SU-DHL-6 (cell line): Measurements from ENCODE around the gene DCDC2C.

ENCODE experiments used
- H2AFZ ChIP-seq: fragments of 200-600 bp; sonication (generic); 2 replicates; pipeline ENCODE4 v1.6.1; 2014; ENCODE audit warnings: low read depth, mild to moderate bottlenecking, moderate library complexity, mixed read lengths, antibody characterized with exemption, low read length; ENCODE audit not compliant: severe bottlenecking
- H3F3A ChIP-seq: fragments of 200-600 bp; shearing (Covaris generic); 2 replicates; pipeline ENCODE4 v1.6.0; 2016; ENCODE audit warnings: antibody characterized with exemption, mild to moderate bottlenecking; ENCODE audit not compliant: insufficient read depth
- H3K27ac ChIP-seq: fragments of 200-600 bp; sonication (generic); 2 replicates; pipeline ENCODE4 v1.5.1; 2016; ENCODE audit warnings: low read depth, mild to moderate bottlenecking, low read length, moderate library complexity, mixed read lengths
- H3K27me3 ChIP-seq: fragments of 200-600 bp; sonication (generic), shearing (Covaris generic); 2 replicates; pipeline ENCODE4 v1.6.0; 2014; ENCODE audit warnings: mild to moderate bottlenecking, low read length
- H3K36me3 ChIP-seq: fragments of 200-600 bp; sonication (generic); 2 replicates; pipeline ENCODE4 v1.6.1; 2014; ENCODE audit warnings: mild to moderate bottlenecking, low read length, mixed read lengths
- H3K4me2 ChIP-seq: fragments of 300-600, 200-600 bp; shearing (Covaris generic), sonication (generic); 2 replicates; pipeline ENCODE4 v1.6.0; 2014; ENCODE audit warnings: low read length, low read depth, mild to moderate bottlenecking; ENCODE audit not compliant: poor library complexity, severe bottlenecking
- H3K4me3 ChIP-seq: fragments of 200-600 bp; sonication (generic); 2 replicates; pipeline ENCODE4 v1.5.1; 2014; ENCODE audit warnings: antibody characterized with exemption, low read length, mild to moderate bottlenecking, mixed read lengths; ENCODE audit not compliant: insufficient read depth, poor library complexity, severe bottlenecking
- H3K79me2 ChIP-seq: fragments of 200-600 bp; sonication (generic); 2 replicates; pipeline ENCODE4 v1.6.1; 2014; ENCODE audit warnings: mild to moderate bottlenecking, low read length, moderate library complexity; ENCODE audit not compliant: insufficient read depth
- H3K9ac ChIP-seq: fragments of 200-600 bp; sonication (generic); 2 replicates; pipeline ENCODE4 v1.7.0; 2014; ENCODE audit warnings: mild to moderate bottlenecking, low read length
- H3K9me2 ChIP-seq: fragments of 200-600 bp; sonication (generic); replicated peaks from 2 replicates; pipeline ENCODE4 v1.6.1; 2014; ENCODE audit warnings: low read length; ENCODE audit not compliant: insufficient read depth
- H3K9me3 ChIP-seq: fragments of 200-600 bp; sonication (generic); 2 replicates; pipeline ENCODE4 v1.6.1; 2014; ENCODE audit warnings: low read length, mixed read lengths; ENCODE audit not compliant: insufficient read depth
- H4K20me1 ChIP-seq: fragments of 200-600 bp; sonication (generic); 2 replicates; pipeline ENCODE4 v1.6.1; 2014; ENCODE audit warnings: low read depth, mild to moderate bottlenecking, antibody characterized with exemption, low read length, moderate library complexity, mixed read lengths
- EZH2phosphoT487 ChIP-seq: fragments of 200-600 bp; sonication (generic), shearing (Covaris generic); conservative IDR thresholded peaks from 2 replicates; pipeline ENCODE4 v1.6.1; 2018; ENCODE audit warnings: mild to moderate bottlenecking, antibody characterized with exemption, low read length, moderate library complexity, mixed read lengths
- TF ChIP-seq, protein P1 (sequence below): fragments of 200-600 bp; sonication (generic); IDR thresholded peaks from one replicate; pipeline ENCODE4 v1.5.1; 2017; ENCODE audit warnings: antibody characterized with exemption, mild to moderate bottlenecking, low read length, moderate library complexity; ENCODE audit not compliant: insufficient read depth, poor library complexity, severe bottlenecking

DCDC2C gene

DNA sequence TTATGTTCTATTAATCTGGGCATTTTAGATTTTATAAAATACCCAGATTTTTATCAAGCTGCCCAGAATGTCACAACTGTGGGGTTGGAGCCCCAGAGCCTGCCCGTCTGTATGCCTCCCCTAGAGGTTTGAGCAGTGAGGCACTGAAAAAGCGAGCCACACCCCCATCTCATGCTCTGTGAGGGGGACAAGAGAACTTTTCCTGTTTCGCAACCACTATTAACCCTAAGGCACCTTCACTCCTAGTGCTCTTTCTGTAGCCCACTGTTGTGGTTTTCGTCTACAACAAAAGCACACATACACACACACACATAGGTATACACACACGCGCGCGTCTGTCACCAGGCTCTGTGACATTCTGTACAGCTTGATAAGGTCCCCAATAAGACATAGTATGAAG is 38.0 kb downstream of the DCDC2C start:
- Histone ChIP-seq H3K79me2 (no peaks in the 10 kb centered on the region), H3K9ac (no peak overlapping the region), H3F3A (no peaks in the 10 kb centered on the region), H3K4me3 (no peak overlapping the region), H3K27ac (no peak overlapping the region), H2AFZ (no peak overlapping the region), H3K27me3 (no peaks in the 10 kb centered on the region), H3K4me2 (no peak overlapping the region), H3K36me3 (no peaks in the 10 kb centered on the region), H3K9me2 (no peaks in the 10 kb centered on the region), H3K9me3 (no peaks in the 10 kb centered on the region), H4K20me1 (no peaks in the 10 kb centered on the region)
- TF ChIP-seq, protein P1, sequence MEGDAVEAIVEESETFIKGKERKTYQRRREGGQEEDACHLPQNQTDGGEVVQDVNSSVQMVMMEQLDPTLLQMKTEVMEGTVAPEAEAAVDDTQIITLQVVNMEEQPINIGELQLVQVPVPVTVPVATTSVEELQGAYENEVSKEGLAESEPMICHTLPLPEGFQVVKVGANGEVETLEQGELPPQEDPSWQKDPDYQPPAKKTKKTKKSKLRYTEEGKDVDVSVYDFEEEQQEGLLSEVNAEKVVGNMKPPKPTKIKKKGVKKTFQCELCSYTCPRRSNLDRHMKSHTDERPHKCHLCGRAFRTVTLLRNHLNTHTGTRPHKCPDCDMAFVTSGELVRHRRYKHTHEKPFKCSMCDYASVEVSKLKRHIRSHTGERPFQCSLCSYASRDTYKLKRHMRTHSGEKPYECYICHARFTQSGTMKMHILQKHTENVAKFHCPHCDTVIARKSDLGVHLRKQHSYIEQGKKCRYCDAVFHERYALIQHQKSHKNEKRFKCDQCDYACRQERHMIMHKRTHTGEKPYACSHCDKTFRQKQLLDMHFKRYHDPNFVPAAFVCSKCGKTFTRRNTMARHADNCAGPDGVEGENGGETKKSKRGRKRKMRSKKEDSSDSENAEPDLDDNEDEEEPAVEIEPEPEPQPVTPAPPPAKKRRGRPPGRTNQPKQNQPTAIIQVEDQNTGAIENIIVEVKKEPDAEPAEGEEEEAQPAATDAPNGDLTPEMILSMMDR, result no peak
- TF ChIP-seq EZH2phosphoT487, result no peak

- no peak for TF ChIP-seq EZH2phosphoT487
- TF ChIP-seq, protein P1, result no peak
- Histone ChIP-seq H3K9me3 (no peaks in the 10 kb centered on the region), H3K4me2 (no peak overlapping the region), H3K9me2 (no peaks in the 10 kb centered on the region), H3K27me3 (no peaks in the 10 kb centered on the region), H2AFZ (no peak overlapping the region), H3K4me3 (no peak overlapping the region), H4K20me1 (no peaks in the 10 kb centered on the region), H3K79me2 (no peaks in the 10 kb centered on the region), H3K9ac (no peak overlapping the region), H3K27ac (no peak overlapping the region), H3F3A (no peaks in the 10 kb centered on the region), H3K36me3 (no peaks in the 10 kb centered on the region)
Observed at GRCh38 chr2:3741867-3742602, 38.7 kb downstream of the DCDC2C start.

GRCh38 chr2:3742743-3743508 is 39.6 kb downstream of the DCDC2C start:
- no peak overlapping the region for H3K27ac ChIP-seq
- no peak for TF ChIP-seq EZH2phosphoT487
- TF ChIP-seq, protein P1, result no peak
- H3K4me2 ChIP-seq, result no peak overlapping the region
- H3K9me2 ChIP-seq, result no peaks in the 10 kb centered on the region
- H3K4me3 ChIP-seq, result no peak overlapping the region
- no peaks in the 10 kb centered on the region for H3F3A ChIP-seq
- H3K27me3 ChIP-seq, result no peaks in the 10 kb centered on the region
- no peaks in the 10 kb centered on the region for H3K9me3 ChIP-seq
- no peak overlapping the region for H3K9ac ChIP-seq
- no peaks in the 10 kb centered on the region for H3K79me2 ChIP-seq
- no peak overlapping the region for H2AFZ ChIP-seq
- H3K36me3 ChIP-seq, result no peaks in the 10 kb centered on the region
- H4K20me1 ChIP-seq, result no peaks in the 10 kb centered on the region
